ENCODE results near the gene DACH1.

The DACH1 gene

DNA sequence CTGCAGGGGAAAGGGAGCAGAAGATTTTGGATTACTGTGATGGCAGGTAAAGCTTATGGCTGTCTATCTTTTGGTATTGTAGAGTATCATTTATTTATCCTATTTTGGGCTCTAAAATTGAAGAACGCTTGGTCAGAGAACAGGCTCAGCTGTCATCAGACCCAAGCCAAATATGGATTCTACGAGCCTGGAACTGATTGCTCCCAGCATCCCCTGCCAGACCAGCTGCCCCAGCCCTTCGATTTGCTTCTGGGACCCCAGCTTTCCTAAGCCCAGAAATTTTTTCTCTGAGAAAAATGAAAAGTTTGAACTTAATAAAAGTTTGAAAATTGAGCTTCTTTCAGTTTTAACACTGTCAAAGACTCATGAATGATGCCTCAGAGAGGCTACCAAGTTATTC is 472.8 kb downstream of the DACH1 start:
- Histone ChIP-seq H3K27me3 (ENCODE audit: insufficient read depth, poor library complexity, severe bottlenecking) (no peaks in the 10 kb centered on the region), H3K27ac (replicated peaks) (no peak overlapping the region)
- no peak for DNase-seq (ENCODE audit: low read depth in 1 of 2, low spot score in 1 of 2)

More for the DNA sequence above, 472.8 kb downstream of the DACH1 start:
- no peak overlapping the region for H3K4me3 ChIP-seq (replicated peaks; ENCODE audit: insufficient read depth, low read length)
- TF ChIP-seq, protein P1, sequence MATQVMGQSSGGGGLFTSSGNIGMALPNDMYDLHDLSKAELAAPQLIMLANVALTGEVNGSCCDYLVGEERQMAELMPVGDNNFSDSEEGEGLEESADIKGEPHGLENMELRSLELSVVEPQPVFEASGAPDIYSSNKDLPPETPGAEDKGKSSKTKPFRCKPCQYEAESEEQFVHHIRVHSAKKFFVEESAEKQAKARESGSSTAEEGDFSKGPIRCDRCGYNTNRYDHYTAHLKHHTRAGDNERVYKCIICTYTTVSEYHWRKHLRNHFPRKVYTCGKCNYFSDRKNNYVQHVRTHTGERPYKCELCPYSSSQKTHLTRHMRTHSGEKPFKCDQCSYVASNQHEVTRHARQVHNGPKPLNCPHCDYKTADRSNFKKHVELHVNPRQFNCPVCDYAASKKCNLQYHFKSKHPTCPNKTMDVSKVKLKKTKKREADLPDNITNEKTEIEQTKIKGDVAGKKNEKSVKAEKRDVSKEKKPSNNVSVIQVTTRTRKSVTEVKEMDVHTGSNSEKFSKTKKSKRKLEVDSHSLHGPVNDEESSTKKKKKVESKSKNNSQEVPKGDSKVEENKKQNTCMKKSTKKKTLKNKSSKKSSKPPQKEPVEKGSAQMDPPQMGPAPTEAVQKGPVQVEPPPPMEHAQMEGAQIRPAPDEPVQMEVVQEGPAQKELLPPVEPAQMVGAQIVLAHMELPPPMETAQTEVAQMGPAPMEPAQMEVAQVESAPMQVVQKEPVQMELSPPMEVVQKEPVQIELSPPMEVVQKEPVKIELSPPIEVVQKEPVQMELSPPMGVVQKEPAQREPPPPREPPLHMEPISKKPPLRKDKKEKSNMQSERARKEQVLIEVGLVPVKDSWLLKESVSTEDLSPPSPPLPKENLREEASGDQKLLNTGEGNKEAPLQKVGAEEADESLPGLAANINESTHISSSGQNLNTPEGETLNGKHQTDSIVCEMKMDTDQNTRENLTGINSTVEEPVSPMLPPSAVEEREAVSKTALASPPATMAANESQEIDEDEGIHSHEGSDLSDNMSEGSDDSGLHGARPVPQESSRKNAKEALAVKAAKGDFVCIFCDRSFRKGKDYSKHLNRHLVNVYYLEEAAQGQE (IDR thresholded peaks at IDR 0.05; ENCODE audit: insufficient replicate concordance, low read depth) = no peak
- no peak for TF ChIP-seq GABPA (IDR thresholded peaks at IDR 0.05; ENCODE audit: low read depth)
- no peak for TF ChIP-seq SPI1 (IDR thresholded peaks at IDR 0.05; ENCODE audit: borderline replicate concordance, low read depth)
- TF ChIP-seq, protein P2, sequence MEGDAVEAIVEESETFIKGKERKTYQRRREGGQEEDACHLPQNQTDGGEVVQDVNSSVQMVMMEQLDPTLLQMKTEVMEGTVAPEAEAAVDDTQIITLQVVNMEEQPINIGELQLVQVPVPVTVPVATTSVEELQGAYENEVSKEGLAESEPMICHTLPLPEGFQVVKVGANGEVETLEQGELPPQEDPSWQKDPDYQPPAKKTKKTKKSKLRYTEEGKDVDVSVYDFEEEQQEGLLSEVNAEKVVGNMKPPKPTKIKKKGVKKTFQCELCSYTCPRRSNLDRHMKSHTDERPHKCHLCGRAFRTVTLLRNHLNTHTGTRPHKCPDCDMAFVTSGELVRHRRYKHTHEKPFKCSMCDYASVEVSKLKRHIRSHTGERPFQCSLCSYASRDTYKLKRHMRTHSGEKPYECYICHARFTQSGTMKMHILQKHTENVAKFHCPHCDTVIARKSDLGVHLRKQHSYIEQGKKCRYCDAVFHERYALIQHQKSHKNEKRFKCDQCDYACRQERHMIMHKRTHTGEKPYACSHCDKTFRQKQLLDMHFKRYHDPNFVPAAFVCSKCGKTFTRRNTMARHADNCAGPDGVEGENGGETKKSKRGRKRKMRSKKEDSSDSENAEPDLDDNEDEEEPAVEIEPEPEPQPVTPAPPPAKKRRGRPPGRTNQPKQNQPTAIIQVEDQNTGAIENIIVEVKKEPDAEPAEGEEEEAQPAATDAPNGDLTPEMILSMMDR (IDR thresholded peaks at IDR 0.05; ENCODE audit: insufficient read depth, low read length) = no peak
- no peak for TF ChIP-seq POLR2AphosphoS5 (IDR thresholded peaks at IDR 0.05; ENCODE audit: low read depth)
